Upper lobe of left lung (tissue), 6 donors: Measurements from ENCODE around the gene DMD. TPM values are rescaled to one million over a fixed set of nuclear protein-coding genes. Genes with fewer than 3 reads are reported as not detected.
A peak's percentile ranks its signal among the peaks of the same experiment; 100 is the strongest.

Experiments used
- ATAC-seq, 2 donors: fragments of 200-7000 bp; cut with Tn5 transposase; one replicate each; pipeline ENCODE4 v1.9.1; 2022; ENCODE audit warnings: mild to moderate bottlenecking in 2 of 2, moderate library complexity in 2 of 2; ENCODE audit not compliant: low FRiP score in 2 of 2
- DNase-seq, 2 donors: peaks; one replicate each; pipeline ENCODE4 v3.0.0-alpha.2; 2019 to 2020
- H3K27ac ChIP-seq, 4 donors: fragments of 200-600 bp; sonication (generic); one replicate each; pipeline ENCODE4 v1.5.1; 2016 to 2019
- H3K27me3 ChIP-seq, 4 donors: fragments of 200-600 bp; sonication (generic); one replicate each; pipeline ENCODE4 v1.5.1; 2017 to 2019
- H3K36me3 ChIP-seq, 4 donors: fragments of 200-600 bp; sonication (generic); one replicate each; pipeline ENCODE4 v1.5.1; 2016 to 2019
- H3K4me1 ChIP-seq, 4 donors: fragments of 200-600 bp; sonication (generic); one replicate each; pipeline ENCODE4 v1.5.1; 2018 to 2019
- H3K4me3 ChIP-seq, 4 donors: fragments of 200-600 bp; sonication (generic); one replicate each; pipeline ENCODE4 v1.5.1; 2017 to 2019; ENCODE audit warnings: mild to moderate bottlenecking in 2 of 4, moderate library complexity in 1 of 4
- H3K9me3 ChIP-seq, 4 donors: fragments of 200-600 bp; sonication (generic); one replicate each; pipeline ENCODE4 v1.5.1; 2018 to 2019
- CTCF ChIP-seq, 6 experiments: fragments of 450-650 bp in 4 of 6; fragments of 200-600 bp in 2 of 6; sonication (generic) in 2 of 6; IDR thresholded peaks; one replicate each; pipeline ENCODE4 v1.5.1; 2016 to 2019; ENCODE audit warnings: antibody characterized with exemption in 6 of 6
- EP300 ChIP-seq, 4 donors: sonication (generic); formaldehyde crosslinking; IDR thresholded peaks; one replicate each; pipeline ENCODE4 v1.5.1; 2017; ENCODE audit warnings: antibody characterized with exemption in 4 of 4, control low read depth in 2 of 4
- POLR2A ChIP-seq, 4 donors: fragments of 450-650 bp; IDR thresholded peaks; one replicate each; pipeline ENCODE4 v1.5.1; 2016 to 2017; ENCODE audit warnings: antibody characterized with exemption in 4 of 4, mild to moderate bottlenecking in 2 of 4
- POLR2AphosphoS5 ChIP-seq, 2 donors: sonication (generic); formaldehyde crosslinking; IDR thresholded peaks; one replicate each; pipeline ENCODE4 v1.5.1; 2017; ENCODE audit warnings: antibody characterized with exemption in 2 of 2
- WGBS, 2 donors: methylation state at CpG; one replicate each; pipeline ENCODE4 v1.1.5; 2017 to 2018; 5-methylcytosine and 5-hydroxymethylcytosine counted together
- total RNA-seq, 6 donors: library from RNA; depleted of rRNA in 4 of 6; stranded (reverse); fragments of >200 nt in 4 of 6; gene quantifications; one replicate each; pipeline versions ENCODE4 v1.1.0 to v1.2.1, GENCODE V29; 2016 to 2021
- donor health status: DM: no; HTN: no; CAD: no; lungs with moderate emphysema.
- donor health status: DM: no; HTN: yes; CAD: no; lungs with severe emphysema.

DMD gene
- total RNA-seq, 6 donors from 2014 or later, result 12.5 to 37.0 (median 24.0) TPM

GRCh38 chrX:31099536-31100090 is 2111.7 kb downstream of the DMD start:
- Histone ChIP-seq H3K4me1 (no peaks in the 10 kb centered on the region), H3K27ac (no peak overlapping the region), H3K9me3 (no peaks in the 10 kb centered on the region), H3K27me3 (no peaks in the 10 kb centered on the region), H3K36me3 (no peaks in the 10 kb centered on the region), H3K4me3 (no peak overlapping the region)
- DNase-seq, result no peak
- WGBS, 2 donors, result 51 to 65% methylated on average over 2 of the region's 2 CpGs
- TF ChIP-seq POLR2AphosphoS5 (IDR thresholded peaks at IDR 0.05), result no peak
- ATAC-seq, result no peak

GRCh38 chrX:31098079-31098478 is 2113.3 kb downstream of the DMD start:
- Histone ChIP-seq H3K36me3 (no peaks in the 10 kb centered on the region), H3K4me1 (no peaks in the 10 kb centered on the region), H3K27ac (no peak overlapping the region), H3K27me3 (no peaks in the 10 kb centered on the region), H3K4me3 (no peak overlapping the region), H3K9me3 (no peaks in the 10 kb centered on the region)
- WGBS, 2 donors, result 52 to 75% methylated on average over 3 of the region's 3 CpGs
- no peak for TF ChIP-seq EP300 (IDR thresholded peaks at IDR 0.05)
- TF ChIP-seq POLR2A (IDR thresholded peaks at IDR 0.05), result no peak
- no peak for TF ChIP-seq CTCF (IDR thresholded peaks at IDR 0.05)
- no peak for TF ChIP-seq POLR2AphosphoS5 (IDR thresholded peaks at IDR 0.05)
- no peak for DNase-seq
- ATAC-seq, result no peak

GRCh38 chrX:31093639-31093975 is 2117.7 kb downstream of the DMD start:
- DNase-seq (no peak), ATAC-seq (no peak)
- no peaks in the 10 kb centered on the region for H3K4me1 ChIP-seq
- no peaks in the 10 kb centered on the region for H3K36me3 ChIP-seq
- H3K27ac ChIP-seq, result no peak overlapping the region
- 76% methylated on average over 4 of the region's 4 CpGs; no CpG with 5 or more reads in 1 of the 2 donors for WGBS, 2 donors
- no peaks in the 10 kb centered on the region for H3K9me3 ChIP-seq
- H3K27me3 ChIP-seq, result no peaks in the 10 kb centered on the region
- H3K4me3 ChIP-seq, result no peak overlapping the region
- TF ChIP-seq EP300 (IDR thresholded peaks at IDR 0.05) (no peak), POLR2AphosphoS5 (IDR thresholded peaks at IDR 0.05) (no peak), POLR2A (IDR thresholded peaks at IDR 0.05) (no peak), CTCF (IDR thresholded peaks at IDR 0.05) (no peak)

- no peaks in the 10 kb centered on the region for H3K9me3 ChIP-seq
- WGBS, 2 donors, result 59 to 64% methylated on average over 3 of the region's 3 CpGs
- no peaks in the 10 kb centered on the region for H3K4me1 ChIP-seq
- DNase-seq (no peak), ATAC-seq (no peak)
- no peak for TF ChIP-seq CTCF (IDR thresholded peaks at IDR 0.05)
- TF ChIP-seq POLR2AphosphoS5 (IDR thresholded peaks at IDR 0.05), result no peak
- TF ChIP-seq POLR2A (IDR thresholded peaks at IDR 0.05), result no peak
- no peak for TF ChIP-seq EP300 (IDR thresholded peaks at IDR 0.05)
- H3K27me3 ChIP-seq, result no peaks in the 10 kb centered on the region
- no peak overlapping the region for H3K4me3 ChIP-seq
- H3K27ac ChIP-seq, result no peak overlapping the region
- no peaks in the 10 kb centered on the region for H3K36me3 ChIP-seq
These were observed 2118.2 kb downstream of the DMD start for GRCh38 chrX:31092970-31093638.

GRCh38 chrX:31092476-31092875 is 2118.9 kb downstream of the DMD start:
- H3K27me3 ChIP-seq, result no peaks in the 10 kb centered on the region
- H3K27ac ChIP-seq, result no peak overlapping the region
- ATAC-seq, result peak in 1 of 2 donors; percentile 24
- H3K36me3 ChIP-seq, result no peaks in the 10 kb centered on the region
- no peaks in the 10 kb centered on the region for H3K4me1 ChIP-seq
- H3K4me3 ChIP-seq, result no peak overlapping the region
- no peak for DNase-seq
- no peak for TF ChIP-seq EP300 (IDR thresholded peaks at IDR 0.05)
- no peak for TF ChIP-seq POLR2AphosphoS5 (IDR thresholded peaks at IDR 0.05)
- TF ChIP-seq POLR2A (IDR thresholded peaks at IDR 0.05), result no peak
- no peak for TF ChIP-seq CTCF (IDR thresholded peaks at IDR 0.05)
- 53 to 54% methylated on average over 3 of the region's 3 CpGs for WGBS, 2 donors
- no peaks in the 10 kb centered on the region for H3K9me3 ChIP-seq
